Measurements from ENCODE around the gene CNTNAP2.

DNA sequence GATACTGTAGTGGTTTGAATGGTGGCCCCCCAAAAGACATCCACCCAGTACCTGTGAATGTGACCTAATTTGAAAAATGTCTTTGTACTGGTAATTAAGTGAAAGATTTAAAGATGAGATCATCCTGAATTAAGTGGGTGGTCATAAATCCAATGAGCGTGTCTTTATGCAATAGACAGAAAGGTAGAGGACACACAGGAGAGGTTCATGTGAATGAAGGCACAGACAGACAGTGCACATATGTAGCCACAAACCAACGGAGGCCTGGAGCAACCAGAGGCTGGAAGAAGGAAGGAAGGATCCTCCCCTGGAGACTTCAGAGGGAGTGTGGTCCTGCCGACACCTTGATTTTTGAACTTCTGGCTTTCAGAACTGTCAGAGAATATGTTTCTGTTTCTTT is 160.3 kb downstream of the CNTNAP2 start:
- TF ChIP-seq POLR2AphosphoS5 (IDR thresholded peaks at IDR 0.05; ENCODE audit: insufficient read depth in 1 of 2, low read depth in 1 of 2): no peak
- TF ChIP-seq, protein P1, sequence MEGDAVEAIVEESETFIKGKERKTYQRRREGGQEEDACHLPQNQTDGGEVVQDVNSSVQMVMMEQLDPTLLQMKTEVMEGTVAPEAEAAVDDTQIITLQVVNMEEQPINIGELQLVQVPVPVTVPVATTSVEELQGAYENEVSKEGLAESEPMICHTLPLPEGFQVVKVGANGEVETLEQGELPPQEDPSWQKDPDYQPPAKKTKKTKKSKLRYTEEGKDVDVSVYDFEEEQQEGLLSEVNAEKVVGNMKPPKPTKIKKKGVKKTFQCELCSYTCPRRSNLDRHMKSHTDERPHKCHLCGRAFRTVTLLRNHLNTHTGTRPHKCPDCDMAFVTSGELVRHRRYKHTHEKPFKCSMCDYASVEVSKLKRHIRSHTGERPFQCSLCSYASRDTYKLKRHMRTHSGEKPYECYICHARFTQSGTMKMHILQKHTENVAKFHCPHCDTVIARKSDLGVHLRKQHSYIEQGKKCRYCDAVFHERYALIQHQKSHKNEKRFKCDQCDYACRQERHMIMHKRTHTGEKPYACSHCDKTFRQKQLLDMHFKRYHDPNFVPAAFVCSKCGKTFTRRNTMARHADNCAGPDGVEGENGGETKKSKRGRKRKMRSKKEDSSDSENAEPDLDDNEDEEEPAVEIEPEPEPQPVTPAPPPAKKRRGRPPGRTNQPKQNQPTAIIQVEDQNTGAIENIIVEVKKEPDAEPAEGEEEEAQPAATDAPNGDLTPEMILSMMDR (IDR thresholded peaks at IDR 0.05): no peak
